Natural killer cell (primary cell): ENCODE measurements around the gene C11orf21. TPM values are rescaled to one million over a fixed set of nuclear protein-coding genes. Genes with fewer than 3 reads are reported as not detected.

Experiments
- ATAC-seq, 3 donors: fragments of 150-1000 bp in 2 of 3; fragments of 200-7000 bp in 1 of 3; cut with Tn5 transposase; 1 replicate in 1 of 3; 2 replicates in 2 of 3; pipeline ENCODE4 v1.10.0; 2021; ENCODE audit warnings: mild to moderate bottlenecking in 2 of 3, moderate library complexity in 2 of 3
- DNase-seq, 2 donors: peaks; one replicate each; pipeline versions ENCODE4 v3.0.0 to v3.0.0-alpha.2; 2013 to 2021; ENCODE audit warnings: mixed read lengths in 1 of 2
- H3K27ac ChIP-seq: one replicate; pipeline ENCODE4 v1.5.1; 2013; ENCODE audit warnings: mild to moderate bottlenecking, low read length
- H3K27me3 ChIP-seq: one replicate; pipeline ENCODE4 v1.6.1; 2013; ENCODE audit warnings: low read length; ENCODE audit not compliant: control insufficient read depth, insufficient read depth
- H3K36me3 ChIP-seq: one replicate; pipeline ENCODE4 v1.6.1; 2013; ENCODE audit warnings: low read length; ENCODE audit not compliant: control insufficient read depth, insufficient read depth
- H3K4me1 ChIP-seq: one replicate; pipeline ENCODE4 v1.6.1; 2013; ENCODE audit warnings: low read length; ENCODE audit not compliant: control insufficient read depth, insufficient read depth
- H3K4me3 ChIP-seq: one replicate; pipeline ENCODE4 v1.5.1; 2013; ENCODE audit warnings: low read length
- H3K9me3 ChIP-seq: one replicate; pipeline ENCODE4 v1.6.1; 2013; ENCODE audit warnings: low read length; ENCODE audit not compliant: control insufficient read depth, insufficient read depth
- H3K27ac Mint-ChIP-seq, 2 donors: one replicate each; pipeline ENCODE4 v1.8.0; 2022; ENCODE audit warnings: mild to moderate bottlenecking in 2 of 2, mixed read lengths in 2 of 2, moderate library complexity in 1 of 2
- H3K27me3 Mint-ChIP-seq, 2 donors: one replicate each; pipeline ENCODE4 v1.8.0; 2022; ENCODE audit warnings: low read depth in 2 of 2, mixed read lengths in 2 of 2
- H3K36me3 Mint-ChIP-seq: one replicate; pipeline ENCODE4 v1.8.0; 2022; ENCODE audit warnings: mixed read lengths
- H3K4me1 Mint-ChIP-seq, 2 donors: one replicate each; pipeline ENCODE4 v1.8.0; 2022; ENCODE audit warnings: mixed read lengths in 2 of 2
- H3K4me3 Mint-ChIP-seq: one replicate; pipeline ENCODE4 v1.8.0; 2022; ENCODE audit warnings: mild to moderate bottlenecking, moderate library complexity, mixed read lengths
- H3K9me3 Mint-ChIP-seq, 2 donors: one replicate each; pipeline ENCODE4 v1.8.0; 2022; ENCODE audit warnings: mixed read lengths in 2 of 2
- WGBS: methylation state at CpG from one replicate; pipeline ENCODE4 v1.1.7; 2013; ENCODE audit warnings: missing lambda C conversion rate; ENCODE audit not compliant: insufficient coverage; 5-methylcytosine and 5-hydroxymethylcytosine counted together
- intact Hi-C: fragments of 100-400 bp; cut with micrococcal nuclease; formaldehyde crosslinking; loops from one replicate; pipeline ENCODE4 v1.14.2; 2022
- total RNA-seq, 4 donors: library from RNA; stranded (reverse); fragments of 120-200 nt in 1 of 4; gene quantifications; one replicate each; pipeline versions ENCODE4 v1.2.3 to v1.2.4, GENCODE V29; 2013 to 2022
- TF ChIP-seq, protein P1 (sequence below): fragments of 200-600 bp; IDR thresholded peaks from one replicate; pipeline ENCODE4 v1.8.0; 2022; ENCODE audit warnings: antibody characterized with exemption

The C11orf21 gene
- total RNA-seq, 3 donors from 2014 or later (not counting 1 experiment from before 2014, with no cell fraction given): 227 to 325 (median 237) TPM

GRCh38 chr11:2269601-2270321 lies 32.0 kb downstream of the C11orf21 start:
- TF ChIP-seq, protein P1, sequence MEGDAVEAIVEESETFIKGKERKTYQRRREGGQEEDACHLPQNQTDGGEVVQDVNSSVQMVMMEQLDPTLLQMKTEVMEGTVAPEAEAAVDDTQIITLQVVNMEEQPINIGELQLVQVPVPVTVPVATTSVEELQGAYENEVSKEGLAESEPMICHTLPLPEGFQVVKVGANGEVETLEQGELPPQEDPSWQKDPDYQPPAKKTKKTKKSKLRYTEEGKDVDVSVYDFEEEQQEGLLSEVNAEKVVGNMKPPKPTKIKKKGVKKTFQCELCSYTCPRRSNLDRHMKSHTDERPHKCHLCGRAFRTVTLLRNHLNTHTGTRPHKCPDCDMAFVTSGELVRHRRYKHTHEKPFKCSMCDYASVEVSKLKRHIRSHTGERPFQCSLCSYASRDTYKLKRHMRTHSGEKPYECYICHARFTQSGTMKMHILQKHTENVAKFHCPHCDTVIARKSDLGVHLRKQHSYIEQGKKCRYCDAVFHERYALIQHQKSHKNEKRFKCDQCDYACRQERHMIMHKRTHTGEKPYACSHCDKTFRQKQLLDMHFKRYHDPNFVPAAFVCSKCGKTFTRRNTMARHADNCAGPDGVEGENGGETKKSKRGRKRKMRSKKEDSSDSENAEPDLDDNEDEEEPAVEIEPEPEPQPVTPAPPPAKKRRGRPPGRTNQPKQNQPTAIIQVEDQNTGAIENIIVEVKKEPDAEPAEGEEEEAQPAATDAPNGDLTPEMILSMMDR: peak; percentile 27
- Mint-ChIP-seq H3K36me3 (no peaks in the 10 kb centered on the region), H3K27ac (peak overlapping the region in 1 of 2 donors; percentile 77), H3K9me3 (no peaks in the 10 kb centered on the region), H3K27me3 (no peaks in the 10 kb centered on the region), H3K4me1 (peaks cover 30 to 49% of the 10 kb centered on the region in 2 donors), H3K4me3 (peak overlapping the region; percentile 86)
- WGBS: 2% methylated on average over 102 of the region's 104 CpGs
- peak; percentile 56 to 82 for DNase-seq
- peaks cover 2% of the 10 kb centered on the region for H3K27me3 ChIP-seq
- no peaks in the 10 kb centered on the region for H3K36me3 ChIP-seq
- no peaks in the 10 kb centered on the region for H3K9me3 ChIP-seq
- peak overlapping the region; percentile 49 for H3K4me3 ChIP-seq
- intact Hi-C loops: loop anchor here (2.0 to 5.0 kb wide), 2 partner anchors 33 to 73 kb away; partner anchors contain the start of genes C11orf21 and TSPAN32
- peak; percentile 41 to 54 (median 51) for ATAC-seq
- H3K27ac ChIP-seq: peak overlapping the region; percentile 49
- peaks cover 56% of the 10 kb centered on the region for H3K4me1 ChIP-seq

DNA sequence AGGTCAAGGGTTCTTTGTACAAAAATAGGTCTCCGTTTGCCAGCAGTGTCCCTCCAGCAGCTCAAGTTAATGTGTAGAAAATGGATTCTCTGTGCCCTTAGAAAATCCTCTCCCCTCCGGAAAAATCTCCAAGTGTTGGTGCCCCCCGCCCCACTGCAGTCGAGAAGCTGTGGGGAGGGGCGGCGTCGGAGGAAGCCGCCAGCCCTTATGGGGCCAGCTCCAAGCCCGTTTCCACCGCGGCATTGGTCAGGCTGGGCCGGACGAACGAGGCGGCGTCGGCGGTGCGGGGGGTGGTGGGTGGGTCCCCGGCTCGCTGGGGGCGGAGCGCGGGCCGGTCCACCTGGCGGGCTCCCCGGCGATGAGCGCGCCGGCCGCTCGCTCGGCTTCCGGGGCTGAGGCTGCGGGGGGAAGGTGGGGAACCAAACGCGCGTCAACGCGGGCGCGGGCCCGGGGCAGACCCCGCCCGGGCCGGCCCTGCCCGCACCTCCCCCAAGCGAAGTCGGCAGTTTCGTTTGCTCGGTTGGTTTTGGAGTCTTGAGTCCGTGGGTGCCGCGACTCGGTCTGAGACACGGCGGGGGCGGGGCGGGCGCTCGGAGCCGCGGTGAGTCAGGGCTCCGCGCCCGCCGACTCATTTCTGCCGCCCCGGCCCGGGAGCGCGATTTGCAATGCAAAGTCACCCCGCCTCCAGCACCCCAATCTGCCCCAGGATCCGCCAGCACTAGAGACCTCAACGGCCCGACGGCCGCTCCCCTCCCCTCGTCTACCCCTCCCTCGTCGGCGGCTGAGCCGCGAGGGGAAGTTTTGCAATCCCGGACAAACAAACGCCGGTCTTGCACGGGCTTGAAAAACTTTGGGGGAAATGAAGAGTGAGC lies 32.8 kb downstream of the C11orf21 start:
- Histone ChIP-seq H3K4me3 (peak overlapping the region; percentile 49), H3K4me1 (peaks cover 56% of the 10 kb centered on the region), H3K36me3 (no peaks in the 10 kb centered on the region), H3K27ac (peak overlapping the region; percentile 56), H3K27me3 (peaks cover 2% of the 10 kb centered on the region), H3K9me3 (no peaks in the 10 kb centered on the region)
- Mint-ChIP-seq H3K9me3 (no peaks in the 10 kb centered on the region), H3K36me3 (no peaks in the 10 kb centered on the region), H3K4me1 (peaks cover 34 to 54% of the 10 kb centered on the region in 2 donors), H3K4me3 (peak overlapping the region; percentile 86), H3K27ac (peak overlapping the region; percentile 74 to 77), H3K27me3 (no peaks in the 10 kb centered on the region)
- WGBS: 4% methylated on average over 80 of the region's 89 CpGs
- intact Hi-C loops: loop anchor here (5.0 kb wide), 1 partner anchor 33 kb away; the partner anchor contains the start of genes C11orf21 and TSPAN32
- TF ChIP-seq, protein P1: no peak
- peak; percentile 64 to 66 for DNase-seq
- peak; percentile 40 to 59 (median 45) for ATAC-seq

GRCh38 chr11:2267851-2268728 lies 33.6 kb downstream of the C11orf21 start:
- H3K36me3 Mint-ChIP-seq: no peaks in the 10 kb centered on the region
- Histone ChIP-seq H3K4me1 (peaks cover 56% of the 10 kb centered on the region), H3K9me3 (no peaks in the 10 kb centered on the region), H3K4me3 (peak overlapping the region; percentile 15), H3K36me3 (no peaks in the 10 kb centered on the region), H3K27me3 (peaks cover 2% of the 10 kb centered on the region), H3K27ac (peak overlapping the region; percentile 56)
- TF ChIP-seq, protein P1: no peak
- WGBS: 91% methylated on average over 26 of the region's 26 CpGs
- H3K27me3 Mint-ChIP-seq: no peaks in the 10 kb centered on the region
- peak in 1 of 2 donors; percentile 14 for DNase-seq
- no peak for ATAC-seq
- intact Hi-C loops: loop anchor here (5.0 kb wide), 1 partner anchor 34 kb away; the partner anchor contains the start of genes C11orf21 and TSPAN32
- no peaks in the 10 kb centered on the region for H3K9me3 Mint-ChIP-seq
- peak overlapping the region; percentile 74 to 77 for H3K27ac Mint-ChIP-seq
- H3K4me3 Mint-ChIP-seq: peak overlapping the region; percentile 78
- peaks cover 34 to 54% of the 10 kb centered on the region in 2 donors for H3K4me1 Mint-ChIP-seq
